ENCODE measurements around the gene FERMT1.

GRCh38 chr20:6126846-6127245 is 4.0 kb upstream of the FERMT1 start:
- TF ChIP-seq CTCF (IDR thresholded peaks at IDR 0.05) (no peak), POLR2A (IDR thresholded peaks at IDR 0.05) (no peak)

Measured in adrenal gland (tissue), 5 donors.